GM06990 (cell line): Measurements from ENCODE around the gene HBD.

Experiments used
- DNase-seq: peaks from one replicate; pipeline ENCODE4 v3.0.0-alpha.2; 2011; ENCODE audit not compliant: insufficient read length; ENCODE audit errors: extremely low read depth
- H3K27me3 ChIP-seq: replicated peaks from 2 replicates; pipeline ENCODE4 v1.6.0; 2011; ENCODE audit warnings: low read length; ENCODE audit not compliant: control insufficient read depth, insufficient read depth
- H3K36me3 ChIP-seq: 2 replicates; pipeline ENCODE4 v1.5.1; 2011; ENCODE audit warnings: low read length; ENCODE audit not compliant: control insufficient read depth, insufficient read depth
- H3K4me3 ChIP-seq: replicated peaks from 2 replicates; pipeline ENCODE4 v1.5.1; 2011; ENCODE audit warnings: low read depth, mild to moderate bottlenecking, control low read depth, low read length
- CTCF ChIP-seq: IDR thresholded peaks from 2 replicates; pipeline ENCODE4 v1.5.1; 2011; ENCODE audit warnings: low read length, control low read depth, mild to moderate bottlenecking, inconsistent platforms; ENCODE audit not compliant: insufficient read depth, poor library complexity, severe bottlenecking

HBD gene

DNA sequence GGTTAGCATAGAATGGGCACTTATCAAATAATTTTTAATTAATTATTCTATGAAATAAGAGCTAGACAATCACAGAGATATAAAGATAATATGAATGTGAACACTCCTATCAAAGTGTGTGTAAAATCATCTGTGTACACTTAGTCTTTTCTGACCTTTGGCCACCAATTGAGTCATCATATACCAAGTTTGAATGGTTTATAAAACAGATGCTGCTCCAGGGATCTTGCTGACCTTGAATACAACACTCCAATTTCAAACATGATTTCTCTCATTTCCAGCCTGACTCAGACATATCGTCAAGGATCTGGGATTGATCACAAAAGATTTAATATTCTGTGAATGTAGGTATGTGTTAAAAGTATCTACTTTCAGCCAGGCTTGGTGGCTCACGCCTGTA, 30.9 kb downstream of the HBD start:
- no peaks in the 10 kb centered on the region for H3K27me3 ChIP-seq
- DNase-seq: no peak
- H3K4me3 ChIP-seq: no peak overlapping the region
- H3K36me3 ChIP-seq: no peaks in the 10 kb centered on the region
- TF ChIP-seq CTCF: no peak

GRCh38 chr11:5200582-5200981, 33.7 kb downstream of the HBD start, which contains the start of gene OR51V1:
OR51V1 (minus strand) TSS chr11:5200682; CDS start chr11:5200682, 0 bp downstream.
- DNase-seq: no peak
- TF ChIP-seq CTCF: no peak
- no peaks in the 10 kb centered on the region for H3K27me3 ChIP-seq
- H3K4me3 ChIP-seq: no peak within 1 kb of the TSS
- H3K36me3 ChIP-seq: no peaks in the 10 kb centered on the region

- TF ChIP-seq CTCF: no peak
- DNase-seq: no peak
- no peaks in the 10 kb centered on the region for H3K27me3 ChIP-seq
- no peaks in the 10 kb centered on the region for H3K36me3 ChIP-seq
- no peak overlapping the region for H3K4me3 ChIP-seq
Observed at GRCh38 chr11:5198285-5198684, 36.0 kb downstream of the HBD start.

DNA sequence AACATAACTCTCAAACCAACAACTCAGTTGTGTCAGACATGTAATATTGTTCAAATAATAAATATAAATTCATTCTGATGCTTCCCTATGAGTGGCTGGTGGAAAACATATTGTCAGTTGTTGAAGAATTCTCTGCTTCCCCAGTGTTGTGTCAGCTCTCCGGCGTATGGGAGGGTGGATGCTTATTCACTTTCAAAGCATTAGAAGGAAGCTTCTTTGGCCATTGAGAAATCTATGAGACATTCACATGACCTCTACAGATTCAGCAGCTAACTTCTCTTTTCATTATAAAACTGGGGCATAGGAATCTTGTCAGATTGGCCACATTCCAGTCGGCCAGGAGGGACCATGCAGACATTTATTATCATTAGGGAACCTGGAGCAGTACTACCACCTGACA, 36.7 kb downstream of the HBD start:
- no peak for TF ChIP-seq CTCF
- no peaks in the 10 kb centered on the region for H3K27me3 ChIP-seq
- H3K4me3 ChIP-seq: no peak overlapping the region
- no peak for DNase-seq
- no peaks in the 10 kb centered on the region for H3K36me3 ChIP-seq

- Histone ChIP-seq H3K4me3 (no peak overlapping the region), H3K36me3 (no peaks in the 10 kb centered on the region), H3K27me3 (no peaks in the 10 kb centered on the region)
- no peak for DNase-seq
- TF ChIP-seq CTCF: no peak
Observed at GRCh38 chr11:5196731-5197130, 37.6 kb downstream of the HBD start.

- Histone ChIP-seq H3K4me3 (no peak overlapping the region), H3K27me3 (no peaks in the 10 kb centered on the region), H3K36me3 (no peaks in the 10 kb centered on the region)
- no peak for DNase-seq
- no peak for TF ChIP-seq CTCF
Observed at GRCh38 chr11:5196067-5196466, 38.2 kb downstream of the HBD start.
